HG03196 (cell line): Measurements from ENCODE around the gene ZNF525.
"Not testable (repeated sequence)": the region's sequence is repeated elsewhere in the genome, so short reads cannot be mapped to it uniquely, and the experiment has no call there.

Source experiments
- ATAC-seq: cut with Tn5 transposase; IDR thresholded peaks from one replicate; pipeline ENCODE4 v1.9.1; 2021; ENCODE audit not compliant: unreplicated experiment

ZNF525 gene

DNA sequence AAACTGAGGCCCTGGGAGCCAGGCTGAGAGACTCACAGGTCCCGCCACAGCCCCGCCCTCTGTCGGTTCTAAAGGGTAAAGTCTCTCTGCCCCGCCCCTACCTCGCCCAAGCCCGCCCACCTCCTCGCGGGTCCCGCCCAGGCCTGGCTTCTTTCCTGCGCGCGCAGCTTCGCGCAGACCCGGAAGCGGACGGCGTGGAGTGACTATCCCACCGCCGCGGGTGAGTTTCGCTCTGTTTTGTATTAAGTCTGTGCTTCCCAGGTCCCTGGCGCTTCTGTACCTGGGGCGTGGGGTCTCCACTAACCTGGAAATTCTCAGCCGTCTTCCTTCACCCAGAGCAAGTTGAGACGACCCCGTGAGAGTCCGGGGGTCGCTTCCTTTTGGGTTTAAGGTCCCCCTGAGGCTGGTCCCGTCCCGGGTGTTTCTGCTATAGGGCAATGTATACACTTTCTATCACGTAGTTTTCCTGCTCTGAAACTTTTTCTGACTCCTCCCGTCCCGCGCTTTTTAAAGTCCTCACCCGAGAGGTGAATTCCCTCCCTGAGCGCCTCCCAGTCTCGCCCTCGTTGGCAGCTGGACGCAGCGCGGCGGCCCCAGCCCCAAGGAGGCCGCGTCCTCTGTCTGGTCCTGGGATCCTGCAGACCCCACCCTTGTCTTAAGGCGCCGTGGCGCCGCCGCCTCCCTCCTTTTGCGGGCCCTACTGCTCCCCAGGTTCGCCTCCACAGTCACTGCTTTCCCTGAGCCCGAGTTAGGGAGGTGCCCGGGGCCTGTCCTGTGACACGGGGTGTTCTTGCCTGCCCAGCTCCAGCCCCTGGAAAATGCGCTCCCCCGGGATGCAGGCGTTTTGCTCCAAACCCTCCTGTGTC is 29.7 kb downstream of the ZNF525 start, which contains the start of gene ZNF765:
Gene ZNF765 (plus strand): TSS at position 176 of the 866 bp plus-strand sequence. CDS start 2,867 bp downstream, outside the sequence.
- peak; percentile 88 for ATAC-seq

DNA sequence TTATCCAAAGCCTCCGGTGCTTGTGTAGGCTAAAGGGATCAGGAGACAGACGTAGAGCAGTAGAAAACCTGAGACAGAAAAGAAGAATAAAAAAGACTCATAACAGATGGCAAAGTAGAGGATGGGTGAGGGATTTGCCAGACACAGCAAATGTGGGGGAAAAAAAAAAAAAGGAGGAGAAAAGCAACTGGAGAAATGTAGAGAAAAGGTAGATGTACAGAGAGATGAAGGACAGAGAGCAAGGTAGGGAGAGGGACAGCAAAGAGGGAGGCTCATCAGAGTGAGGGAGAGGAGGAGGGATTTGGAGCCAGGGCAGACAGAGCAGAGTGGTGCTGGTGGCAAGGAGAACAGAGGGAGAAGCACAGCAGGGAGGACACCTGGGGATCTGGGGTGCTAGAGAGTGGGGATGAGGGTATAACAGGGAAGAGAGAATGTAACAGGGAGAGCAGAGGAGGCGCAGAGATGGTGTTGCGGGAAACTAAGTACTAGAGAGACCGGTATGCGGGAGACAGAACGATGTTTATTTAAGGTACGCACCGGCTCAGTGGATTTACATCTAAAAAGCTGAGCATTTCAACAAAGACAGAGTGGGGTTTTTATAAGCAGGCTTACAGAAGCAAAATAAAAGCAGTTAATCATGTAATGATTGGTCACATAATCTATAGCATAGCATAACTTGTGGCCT is 30.5 kb downstream of the ZNF525 start:
- ATAC-seq, result not testable (repeated sequence)

DNA sequence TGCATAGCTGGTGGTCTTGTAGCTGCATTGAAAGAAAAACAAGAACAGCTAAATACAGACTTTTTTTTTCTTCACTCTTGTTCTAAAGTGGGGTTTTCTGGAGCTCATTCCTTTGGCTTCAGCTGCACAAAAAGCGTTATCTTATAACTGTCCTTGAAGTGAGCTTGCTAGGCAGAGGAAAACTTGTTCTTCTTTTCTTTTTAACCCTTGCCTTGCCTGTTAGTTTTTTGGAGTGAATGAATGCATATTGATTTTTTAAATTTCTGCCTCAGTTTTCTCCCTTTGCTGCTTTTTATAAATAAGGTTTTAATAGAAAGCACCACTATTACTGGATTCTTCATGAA is 31.0 kb downstream of the ZNF525 start:
- no peak for ATAC-seq

DNA sequence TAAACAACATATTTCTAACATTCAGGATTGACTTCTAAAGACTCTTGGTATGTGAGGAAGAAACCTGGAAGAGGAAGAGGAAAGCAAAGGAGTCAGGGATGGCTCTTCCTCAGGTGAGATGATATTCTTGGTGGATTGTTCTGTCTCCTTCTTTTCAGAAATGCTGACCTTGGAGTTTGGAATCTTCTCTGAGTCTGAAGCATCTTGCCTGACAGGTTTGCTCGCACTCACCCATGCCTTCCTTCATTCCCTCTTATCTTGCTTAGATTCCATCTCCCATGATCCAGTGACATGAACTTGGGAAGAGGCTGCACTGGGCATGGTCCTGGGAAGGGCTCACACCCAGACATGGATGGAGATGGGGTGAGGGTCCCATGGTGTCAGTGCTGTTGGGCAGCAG is 32.4 kb downstream of the ZNF525 start:
- not testable (repeated sequence) for ATAC-seq

DNA sequence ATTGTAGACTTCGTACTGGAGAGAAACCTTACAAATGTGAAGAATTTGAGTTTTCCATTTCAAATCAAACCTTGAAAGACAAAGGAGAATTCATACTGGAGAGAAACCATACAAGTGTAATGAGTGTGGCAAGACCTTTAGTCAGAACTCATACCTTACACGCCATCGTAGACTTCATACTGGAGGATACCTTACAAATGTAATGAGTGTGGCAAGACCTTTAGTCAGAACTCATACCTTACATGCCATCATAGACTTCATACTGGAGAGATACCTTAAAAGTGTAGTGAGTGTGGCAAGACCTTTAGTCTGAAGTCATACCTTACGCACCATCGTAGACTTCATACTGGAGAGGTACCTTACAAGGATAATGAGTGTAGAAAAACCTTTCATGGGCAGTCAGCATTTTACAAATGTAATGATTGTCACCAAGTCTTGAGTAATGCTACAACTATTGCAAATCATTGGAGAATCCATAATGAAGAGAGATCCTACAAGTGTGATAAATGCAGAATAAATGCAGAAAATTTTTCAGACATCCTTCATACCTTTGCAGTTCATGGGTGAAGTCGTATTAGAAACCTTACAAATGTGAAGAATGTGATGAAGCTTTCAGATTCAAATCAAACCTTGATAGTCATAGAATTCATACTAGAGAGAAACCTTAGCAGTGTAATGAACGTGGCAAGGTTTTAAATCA is 44.1 kb downstream of the ZNF525 start:
- ATAC-seq, result no peak

DNA sequence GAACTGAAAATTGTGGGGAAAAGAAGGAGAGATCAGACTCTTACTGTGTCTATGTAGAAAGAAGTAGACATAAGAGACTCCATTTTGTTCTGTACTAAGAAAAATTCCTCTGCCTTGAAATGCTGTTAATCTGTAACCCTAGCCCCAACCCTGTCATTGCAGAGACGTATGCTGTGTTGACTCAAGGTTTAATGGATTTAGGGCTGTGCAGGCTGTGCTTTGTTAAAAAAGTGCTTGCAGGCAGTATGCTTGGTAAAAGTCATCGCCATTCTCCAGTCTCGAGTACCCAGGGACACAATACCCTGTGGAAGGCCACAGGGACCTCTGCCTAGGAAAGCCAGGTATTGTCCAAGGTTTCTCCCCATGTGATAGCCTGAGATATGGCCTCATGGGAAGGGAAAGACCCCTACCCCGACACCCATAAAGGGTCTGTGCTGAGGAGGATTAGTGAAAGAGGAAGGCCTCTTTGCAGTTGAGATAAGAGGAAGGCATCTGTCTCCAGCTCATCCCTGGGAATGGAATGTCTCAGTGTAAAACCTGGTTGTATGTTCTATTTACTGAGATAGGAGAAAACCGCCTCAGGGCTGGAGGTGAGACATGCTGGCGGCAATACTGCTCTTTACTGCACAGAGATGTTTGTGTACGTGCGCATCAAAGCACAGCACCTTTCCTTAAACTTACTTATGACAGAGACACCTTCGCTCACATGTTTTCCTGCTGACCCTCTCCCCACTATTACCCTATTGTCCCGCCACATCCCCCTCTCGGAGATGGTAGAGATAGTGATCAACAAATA is 55.2 kb downstream of the ZNF525 start:
- ATAC-seq, result not testable (repeated sequence)

DNA sequence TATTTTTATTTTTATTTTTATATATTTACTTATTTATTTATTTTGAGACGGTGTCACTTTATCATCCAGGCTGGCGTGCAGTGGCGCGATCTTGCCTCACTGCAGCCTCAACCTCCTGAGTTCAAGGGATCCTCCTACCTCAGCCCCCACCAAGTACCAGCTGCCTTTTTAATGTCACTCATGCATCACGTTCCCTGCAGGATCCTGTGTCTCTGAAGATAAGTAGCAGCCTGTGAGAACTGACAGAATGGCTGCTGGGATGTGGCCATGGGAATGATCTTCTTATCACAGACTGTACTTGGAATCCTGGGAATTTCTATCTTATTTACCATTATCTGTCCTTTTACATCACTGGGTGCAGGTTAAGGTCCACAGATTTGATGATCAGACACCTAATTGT is 57.0 kb downstream of the ZNF525 start:
- ATAC-seq, result no peak

DNA sequence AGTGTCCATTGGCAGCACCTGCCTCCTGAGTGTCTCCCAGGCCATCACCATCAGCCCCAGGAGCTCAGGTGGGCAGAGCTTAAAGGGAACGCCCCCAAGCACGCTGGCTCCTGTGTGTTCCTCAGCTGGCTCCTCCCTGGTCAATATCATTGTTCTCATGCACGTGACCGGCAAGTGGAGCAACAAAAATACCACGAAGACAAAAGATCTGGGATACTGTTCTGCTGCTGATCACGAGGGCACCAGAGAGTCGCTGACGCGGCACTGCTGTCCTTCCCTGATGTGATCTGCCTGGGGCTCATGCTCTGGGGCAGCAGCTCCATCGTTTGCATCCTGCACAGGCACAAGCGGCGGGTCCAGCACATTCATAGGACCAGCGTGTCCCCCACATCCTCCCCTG is 57.6 kb downstream of the ZNF525 start:
- not testable (repeated sequence) for ATAC-seq

DNA sequence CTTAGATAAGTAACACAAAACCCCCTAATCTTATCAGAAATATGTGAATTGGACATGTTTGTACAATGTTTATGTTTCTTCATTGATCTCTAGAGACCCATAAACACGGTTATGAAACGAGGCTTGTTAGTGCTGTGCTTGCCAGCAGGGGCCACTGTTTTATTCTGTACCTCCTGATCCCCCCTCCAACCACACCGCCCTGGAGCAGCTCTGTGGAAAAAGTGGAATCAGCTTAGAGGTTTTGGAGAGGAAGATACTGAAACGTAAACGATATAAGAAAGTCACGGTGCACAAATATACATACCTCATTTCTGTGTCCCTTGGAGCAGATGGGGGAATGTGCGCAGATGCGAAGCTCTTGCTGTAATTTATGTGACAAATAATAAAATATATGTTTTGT is 58.2 kb downstream of the ZNF525 start:
- not testable (repeated sequence) for ATAC-seq

DNA sequence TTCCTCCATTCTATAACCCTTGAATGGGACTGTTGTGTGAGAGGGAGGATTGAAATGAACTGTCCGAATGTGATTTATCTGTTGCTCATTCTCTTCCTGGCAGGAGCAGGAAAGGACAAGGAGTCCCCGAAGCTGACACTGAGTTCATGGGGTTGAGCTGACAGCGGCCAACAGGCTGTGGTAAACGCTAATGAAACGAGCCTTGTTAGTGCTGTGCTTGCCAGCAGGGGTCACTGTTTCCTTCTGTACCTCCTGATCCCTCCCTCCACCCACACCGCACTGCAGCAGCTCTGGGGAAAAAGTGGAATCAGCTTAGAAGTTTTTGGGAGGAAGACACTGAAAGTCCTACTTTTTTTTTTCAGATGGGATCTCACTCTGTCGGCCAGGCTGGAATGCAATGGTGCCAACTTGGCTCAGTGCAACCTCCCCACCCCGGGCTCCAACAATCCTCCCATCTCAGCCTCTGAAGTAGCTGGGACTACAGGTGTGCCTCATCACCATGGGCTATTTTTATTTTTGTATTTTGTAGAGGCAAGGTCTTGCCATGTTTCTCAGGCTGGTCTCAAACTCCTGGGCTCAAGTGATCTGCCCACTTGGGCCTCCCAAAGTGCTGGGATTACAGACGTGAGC is 59.6 kb downstream of the ZNF525 start:
- ATAC-seq, result no peak

DNA sequence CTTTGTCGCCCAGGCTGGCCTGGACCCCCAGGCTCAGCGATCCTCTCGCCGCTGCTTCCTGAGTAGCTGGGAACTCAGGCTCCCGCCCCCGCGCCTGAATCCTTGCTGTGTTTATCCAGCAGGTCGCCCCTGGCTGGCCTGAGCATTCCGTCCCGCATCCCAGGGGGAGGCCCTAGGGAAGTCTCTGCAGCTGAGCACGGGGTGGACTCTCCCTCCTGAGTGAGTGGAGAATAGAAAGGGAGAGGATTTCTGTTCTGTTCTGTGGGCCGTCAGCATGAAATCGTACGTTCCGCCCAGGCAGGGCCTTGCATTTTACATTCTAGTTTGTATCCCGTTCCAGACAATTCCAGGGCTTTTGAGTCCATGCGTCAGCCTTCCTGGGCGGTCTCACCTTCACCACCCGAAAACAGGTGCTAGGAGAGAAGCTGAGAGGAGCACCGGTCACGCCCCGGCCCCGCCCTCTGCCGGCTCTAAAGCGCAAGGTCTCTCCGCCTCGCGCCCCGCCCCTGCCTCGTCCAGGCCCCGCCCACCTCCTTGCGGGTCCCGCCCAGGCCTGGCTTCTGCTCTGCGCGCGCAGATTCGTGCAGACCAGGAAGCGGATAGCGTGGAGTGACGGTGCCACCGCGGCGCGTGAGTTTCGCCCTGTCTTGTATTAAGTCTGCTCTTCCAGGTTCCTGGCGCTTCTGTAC is 66.0 kb downstream of the ZNF525 start, which contains the start of gene ZNF761:
Gene ZNF761 (plus strand): TSS at position 586 of the 689 bp plus-strand sequence. CDS start 15,285 bp downstream, outside the sequence.
- peak; percentile 91 for ATAC-seq

DNA sequence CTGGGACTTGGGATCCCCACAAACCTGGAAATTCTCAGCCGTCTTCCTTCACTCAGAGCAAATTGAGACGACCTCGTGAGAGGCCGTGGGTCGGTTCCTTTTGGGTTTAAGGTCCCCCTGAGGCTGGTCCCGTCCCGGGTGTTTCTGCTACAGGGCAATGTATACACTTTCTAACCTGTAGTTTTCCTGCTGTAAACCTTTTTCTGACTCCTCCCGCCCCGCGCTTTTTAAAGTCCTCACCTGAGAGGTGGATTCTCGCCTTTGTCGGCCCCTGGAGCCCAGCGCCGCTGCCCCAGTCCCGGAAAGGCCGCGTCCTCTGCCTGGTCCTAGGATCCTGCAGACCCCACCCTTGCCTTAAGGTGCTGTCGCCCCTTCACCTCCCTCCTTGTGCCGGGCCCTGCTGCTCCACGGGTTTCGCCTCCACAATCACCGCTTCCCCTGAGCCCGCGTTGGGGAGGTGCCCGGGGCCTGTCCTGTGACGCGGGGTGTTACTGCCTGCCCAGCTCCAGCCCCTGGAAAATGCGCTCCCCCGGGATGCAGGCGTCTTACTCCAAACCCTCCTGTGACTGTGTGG is 66.7 kb downstream of the ZNF525 start:
- ATAC-seq, result peak; percentile 12
